Stimulated activated CD4-positive, alpha-beta T cell treated with anti-CD3 and anti-CD28 coated beads, Interleukin-2, amount 100 ng/mL, for 24 hours (primary cell): ENCODE measurements around the gene PDCL3.

Experiments
- DNase-seq, 2 donors: peaks; one replicate each; pipeline ENCODE4 v3.0.0-alpha.2; 2020

Gene PDCL3

GRCh38 chr2:100562613-100563406, at the start of gene PDCL3:
TSS of gene PDCL3 (plus strand) at chr2:100562993. CDS start at chr2:100563068, 75 bp downstream.
- peak; percentile 93 to 94 for DNase-seq

DNA sequence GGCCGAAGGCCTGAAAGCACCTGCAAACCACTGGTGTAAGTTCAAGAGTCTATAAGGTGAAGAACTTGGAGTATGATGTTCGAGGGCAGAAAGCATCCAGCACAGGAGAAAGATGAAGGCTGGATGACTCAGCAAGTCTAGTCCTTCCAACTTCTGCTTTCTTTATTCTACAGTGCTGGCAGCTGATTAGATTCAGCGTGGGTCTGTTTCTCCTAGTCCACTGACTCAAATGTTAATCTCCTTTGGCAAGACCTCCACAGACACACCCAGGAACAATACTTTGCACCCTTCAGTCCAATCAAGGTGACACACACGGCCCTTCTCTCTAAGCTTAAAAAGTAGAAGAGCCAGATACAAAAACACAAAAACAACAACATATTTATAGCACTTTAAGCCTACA, 49.1 kb upstream of the PDCL3 start:
- no peak for DNase-seq

DNA sequence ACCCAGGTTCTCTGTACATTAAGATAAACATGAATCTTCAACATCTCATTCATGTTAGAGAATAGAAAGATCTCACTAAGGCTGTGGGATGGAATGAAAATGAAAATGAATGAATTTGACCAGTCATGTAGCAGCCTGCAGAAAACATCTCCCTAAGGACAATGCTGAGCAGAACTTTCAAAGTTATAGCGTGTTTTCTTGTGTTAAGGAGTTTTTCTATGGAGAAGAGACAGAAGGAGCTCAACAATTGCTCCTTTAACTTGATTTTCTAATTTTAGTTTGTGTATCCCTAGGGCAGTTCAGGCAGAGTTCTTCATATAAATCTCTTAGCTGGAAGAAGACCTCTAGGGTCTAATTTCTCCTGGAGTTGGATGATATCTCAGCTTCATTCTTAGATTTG, 45.2 kb upstream of the PDCL3 start:
- no peak for DNase-seq

- DNase-seq = no peak
Measured at GRCh38 chr2:100518801-100519200, 44.0 kb upstream of the PDCL3 start.

GRCh38 chr2:100520224-100520623, 42.6 kb upstream of the PDCL3 start:
- no peak for DNase-seq

DNA sequence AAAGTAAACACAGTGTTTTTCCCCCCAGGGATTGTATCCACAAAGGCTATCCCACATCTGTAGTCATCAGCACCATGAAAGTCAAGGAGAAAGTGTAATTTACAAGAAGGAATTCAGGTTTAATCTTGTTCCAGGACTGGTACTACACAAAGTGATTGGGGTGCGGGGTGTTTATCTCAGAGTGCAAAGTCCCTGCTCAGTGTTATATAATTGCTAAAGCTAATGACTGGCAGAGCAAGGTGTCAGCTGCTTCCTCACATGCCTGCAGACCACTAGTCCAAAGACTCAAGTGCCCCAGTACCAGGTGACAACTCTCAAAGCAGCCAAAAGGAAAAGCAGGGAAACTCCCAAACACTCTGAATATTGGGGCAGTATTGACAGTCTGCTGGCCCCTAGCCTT, 40.4 kb upstream of the PDCL3 start:
- no peak for DNase-seq

DNA sequence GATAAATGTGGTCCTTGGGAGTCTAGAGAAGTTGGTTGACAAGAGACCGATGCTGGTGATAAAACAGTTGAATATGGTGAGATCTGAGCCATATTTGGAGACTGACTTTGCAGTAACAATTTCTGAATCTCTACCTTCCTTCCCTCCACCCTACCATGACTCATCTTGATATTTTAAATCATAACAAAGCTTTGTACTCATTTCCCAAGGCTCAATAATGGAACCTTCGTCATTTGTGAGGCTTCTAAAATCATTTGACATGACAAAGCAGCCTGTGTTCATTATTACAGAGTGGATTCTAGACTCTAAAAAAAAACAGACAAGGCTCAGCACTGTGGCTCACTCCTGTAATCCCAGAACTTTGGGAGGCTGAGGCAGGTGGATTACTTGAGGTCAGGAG, 38.5 kb upstream of the PDCL3 start:
- no peak for DNase-seq

- DNase-seq = no peak
Measured at GRCh38 chr2:100526868-100527267, 35.9 kb upstream of the PDCL3 start.

DNA sequence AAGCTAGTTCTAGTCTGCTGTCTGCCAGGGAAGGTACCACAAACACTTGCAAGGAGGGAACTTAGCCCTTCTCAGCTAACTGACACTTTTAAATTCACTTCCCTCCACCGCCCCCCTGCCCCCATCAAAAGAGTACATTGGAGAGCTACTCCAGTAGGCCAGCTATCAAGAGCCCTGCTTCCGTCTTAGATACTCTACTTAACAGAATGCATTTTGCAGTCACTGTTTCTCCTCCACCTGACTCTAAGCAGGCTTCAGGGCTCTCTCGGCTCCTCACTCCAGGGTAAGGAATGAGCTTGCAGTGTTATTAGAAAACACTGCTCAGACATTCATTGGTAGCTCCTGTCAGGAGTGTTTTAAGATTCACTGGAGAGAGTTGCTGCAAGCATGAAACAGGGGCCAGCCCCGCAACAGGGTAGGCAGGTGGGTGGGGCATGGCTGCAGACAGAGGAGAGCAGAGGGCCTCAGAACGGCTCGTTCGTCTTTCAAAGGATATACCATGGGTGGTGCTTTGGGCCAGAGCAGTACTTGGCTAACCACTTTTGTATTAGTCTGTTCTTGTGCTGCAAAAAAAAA, 35.3 kb upstream of the PDCL3 start:
- no peak for DNase-seq

DNA sequence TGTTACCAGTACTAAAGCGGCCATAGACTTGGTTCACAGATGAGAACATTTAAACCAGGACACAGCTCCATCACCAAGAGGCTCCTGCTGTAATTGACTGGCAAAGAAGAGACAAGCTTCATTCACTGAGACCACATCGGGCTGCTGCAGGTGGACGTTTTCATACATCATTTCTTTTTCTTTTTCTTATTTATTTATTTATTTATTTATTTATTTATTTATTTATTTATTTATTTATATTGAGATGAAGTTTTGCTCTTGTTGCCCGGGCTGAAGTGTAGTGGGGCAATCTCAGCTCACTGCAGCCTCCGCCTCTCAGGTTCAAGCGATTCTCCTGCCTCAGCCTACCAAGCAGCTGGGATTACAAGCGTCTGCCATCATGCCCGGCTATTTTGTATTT, 33.6 kb upstream of the PDCL3 start:
- DNase-seq = no peak

DNA sequence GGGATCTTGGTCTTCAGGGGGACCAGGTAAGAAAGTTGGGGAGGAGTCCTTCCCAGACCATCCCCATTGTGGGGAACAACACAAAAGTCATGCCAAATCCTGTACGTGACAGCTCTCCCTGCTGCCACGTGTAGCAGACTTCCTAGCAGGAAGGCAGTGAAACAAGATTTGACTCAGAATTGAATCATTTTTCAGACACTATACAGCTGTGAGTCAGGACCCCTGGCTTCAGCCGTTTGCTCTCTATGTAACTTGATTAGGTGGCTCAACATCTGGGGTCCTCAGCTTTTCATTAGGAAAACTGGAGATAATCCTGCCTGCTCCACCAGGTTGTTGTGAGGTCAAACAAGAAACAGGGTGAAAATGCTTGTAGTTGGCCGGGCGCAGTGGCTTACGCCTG, 32.9 kb upstream of the PDCL3 start:
- no peak for DNase-seq

GRCh38 chr2:100535855-100536254, 26.9 kb upstream of the PDCL3 start:
- DNase-seq = no peak

DNA sequence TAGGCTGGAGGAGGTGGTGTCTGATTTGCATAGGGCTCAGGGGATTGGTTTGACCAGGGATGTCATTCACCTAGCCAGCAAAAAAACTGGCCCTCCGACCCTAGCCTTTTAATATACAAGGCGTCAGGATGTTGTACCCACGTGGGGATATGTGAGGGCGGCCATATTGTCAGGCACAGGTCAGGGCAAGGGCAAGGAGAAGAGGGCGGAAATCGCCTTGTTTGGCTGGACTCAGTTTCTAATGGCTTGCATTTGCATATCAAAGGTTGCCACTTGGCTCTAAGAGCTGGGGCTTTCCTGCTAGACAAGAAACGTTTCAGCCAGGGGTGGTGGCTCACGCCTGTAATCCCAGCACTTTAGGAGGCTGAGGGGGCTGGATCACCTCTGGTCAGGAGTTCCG, 24.9 kb upstream of the PDCL3 start:
- DNase-seq = no peak

DNA sequence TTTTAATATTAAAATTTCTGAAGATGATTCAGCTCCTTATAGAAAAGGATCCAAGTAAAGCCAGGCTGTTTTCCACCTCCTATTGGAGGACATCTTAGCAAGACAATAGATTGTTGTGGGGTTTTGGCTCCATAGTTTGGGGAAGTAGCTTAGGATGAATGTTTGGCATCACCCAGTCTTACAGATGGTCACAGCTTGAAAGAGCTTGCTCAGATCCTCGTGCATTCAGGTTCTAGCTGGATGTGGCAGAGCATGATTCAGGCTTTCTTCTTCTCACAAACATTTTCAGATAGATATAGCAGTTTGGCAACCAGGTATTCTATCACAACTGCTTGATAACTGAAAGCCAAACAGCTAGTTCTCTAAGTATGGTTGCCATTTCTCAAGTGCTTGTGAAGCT, 23.6 kb upstream of the PDCL3 start:
- no peak for DNase-seq

GRCh38 chr2:100541404-100541803, 21.4 kb upstream of the PDCL3 start:
- DNase-seq = no peak

DNA sequence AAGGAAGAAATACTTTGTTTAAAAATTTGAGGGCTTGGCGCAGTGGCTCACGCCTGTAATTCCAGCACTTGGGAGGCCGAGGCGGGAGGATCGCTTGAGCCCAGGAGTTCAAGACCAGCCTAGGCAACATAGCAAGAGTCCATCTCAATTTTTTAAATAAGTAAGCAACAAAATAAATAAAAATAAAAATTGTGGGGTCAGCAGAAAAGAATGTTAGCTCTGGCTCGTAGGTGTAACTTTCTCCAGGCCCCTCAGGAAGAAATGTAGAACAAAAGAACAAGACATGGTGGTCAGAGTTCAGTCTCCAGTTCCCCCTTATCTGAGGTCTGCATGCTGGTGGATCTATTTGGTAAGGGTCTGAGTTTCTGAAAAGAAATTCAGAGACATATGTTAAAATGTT, 20.4 kb upstream of the PDCL3 start:
- no peak for DNase-seq

GRCh38 chr2:100544911-100545596, 17.7 kb upstream of the PDCL3 start:
- DNase-seq = no peak

DNA sequence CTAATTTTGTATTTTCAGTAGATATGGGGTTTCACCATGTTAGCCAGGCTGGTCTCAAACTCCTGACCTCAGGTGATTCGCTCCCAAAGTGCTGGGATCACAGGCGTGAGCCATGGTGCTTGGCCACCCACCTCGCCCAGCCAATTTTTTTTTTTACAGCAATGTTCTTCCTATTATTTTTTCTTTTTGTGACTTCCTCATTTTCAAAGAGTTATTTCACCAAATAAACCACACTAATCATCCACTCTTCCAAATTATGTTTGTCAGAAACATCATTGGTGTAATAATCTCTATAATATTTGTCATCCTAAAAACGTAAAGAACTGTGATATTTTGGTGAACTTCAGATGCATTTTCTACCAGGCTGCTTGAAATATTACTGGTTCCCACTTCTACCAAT, 16.3 kb upstream of the PDCL3 start:
- no peak for DNase-seq

GRCh38 chr2:100548771-100549170, 14.0 kb upstream of the PDCL3 start:
- no peak for DNase-seq

GRCh38 chr2:100551303-100551702, 11.5 kb upstream of the PDCL3 start:
- no peak for DNase-seq

- peak; percentile 46 to 54 for DNase-seq
Measured at GRCh38 chr2:100554798-100555407, 7.9 kb upstream of the PDCL3 start.

DNA sequence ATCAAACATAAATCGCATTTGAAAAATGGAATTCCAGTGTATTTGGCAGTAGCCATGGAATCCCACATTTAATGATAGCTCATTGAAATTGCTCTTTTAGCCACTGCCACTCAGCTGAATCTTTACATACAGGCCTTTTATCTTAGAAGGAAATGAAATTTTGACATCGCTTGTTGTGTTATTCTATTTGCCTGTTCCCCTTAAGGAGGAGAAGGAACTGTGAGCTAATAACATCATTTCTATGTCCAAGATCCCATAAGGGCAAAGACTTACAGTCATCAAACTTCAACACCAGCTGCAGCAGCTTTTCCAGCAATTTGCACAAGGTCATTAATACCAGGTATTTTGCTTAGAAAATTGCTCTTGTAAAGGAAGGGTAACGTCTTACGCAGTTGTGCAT, 6.0 kb upstream of the PDCL3 start:
- no peak for DNase-seq

DNA sequence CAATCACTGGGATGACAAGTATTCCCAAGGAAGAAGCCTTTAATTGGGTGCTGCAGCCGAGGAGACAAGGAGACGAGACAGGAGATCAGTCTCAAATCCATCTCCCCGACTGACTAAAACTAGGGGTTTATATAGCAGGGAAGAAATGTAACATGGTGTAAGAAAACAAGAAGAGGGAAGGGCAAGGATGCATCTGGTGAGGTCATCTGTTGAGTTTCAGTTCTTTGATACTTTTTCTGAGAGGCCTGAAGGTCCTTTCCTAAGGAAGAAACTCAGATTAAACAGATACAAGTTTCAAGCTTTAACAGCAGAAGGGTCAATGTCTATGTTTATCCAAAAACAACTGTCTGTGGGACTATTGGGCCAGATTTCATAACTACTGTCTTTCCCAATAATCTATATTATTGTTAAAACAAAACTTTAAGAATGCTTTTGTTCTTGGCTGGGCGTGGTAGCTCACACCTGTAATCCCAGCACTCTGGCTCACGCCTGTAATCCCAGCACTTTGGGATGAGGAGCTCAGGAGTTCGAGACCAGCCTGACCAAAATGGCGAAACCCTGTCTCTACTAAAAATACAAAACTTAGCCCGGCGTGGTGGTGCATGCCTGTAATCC, 2.5 kb upstream of the PDCL3 start:
- no peak for DNase-seq
